A673 (cell line): Measurements from ENCODE around the gene GLYATL3. TPM values are rescaled to one million over a fixed set of nuclear protein-coding genes. Genes with fewer than 3 reads are reported as not detected.

Experiments used
- BruUV-seq: library from RNA; stranded (reverse); fragments of 400-500 nt; replicated peaks from 2 replicates; lab custom pipeline; 2021; lab: Mats Ljungman, UMichigan
- CTCF ChIA-PET: fragments of 300-600 bp; sonication (Branson Sonifier 250); formaldehyde crosslinking; loops from one replicate; lab custom pipeline; 2022; ENCODE audit warnings: antibody characterized with exemption; lab: Charles Lee
- POLR2A ChIA-PET: fragments of 300-600 bp; sonication (Branson Sonifier 250); formaldehyde crosslinking; loops from one replicate; lab custom pipeline; 2022; ENCODE audit warnings: antibody characterized with exemption; ENCODE audit not compliant: low non-redundant PET; lab: Charles Lee
- DNase-seq: peaks from one replicate; pipeline ENCODE4 v3.0.0-alpha.2; 2015; ENCODE audit warnings: low spot score
- H3K27ac ChIP-seq: fragments of 200-600 bp; sonication (generic); 2 replicates; pipeline ENCODE4 v1.5.1; 2016; ENCODE audit warnings: mixed run types, low read depth, mild to moderate bottlenecking, mixed read lengths, antibody characterized with exemption, low read length; ENCODE audit not compliant: poor library complexity, severe bottlenecking
- H3K27me3 ChIP-seq: fragments of 200-600 bp; sonication (generic); replicated peaks from 2 replicates; pipeline ENCODE4 v1.6.1; 2017; ENCODE audit warnings: mixed run types, low read depth, mild to moderate bottlenecking, mixed read lengths, antibody characterized with exemption, low read length; ENCODE audit not compliant: insufficient read depth, poor library complexity
- H3K36me3 ChIP-seq: fragments of 200-600 bp; sonication (generic); 2 replicates; pipeline ENCODE4 v1.6.1; 2016; ENCODE audit warnings: mixed run types, mild to moderate bottlenecking, mixed read lengths, antibody characterized with exemption, low read length; ENCODE audit not compliant: insufficient read depth, poor library complexity, severe bottlenecking
- H3K4me1 ChIP-seq: fragments of 200-600 bp; sonication (generic); 2 replicates; pipeline ENCODE4 v1.6.1; 2017; ENCODE audit warnings: mixed run types, mild to moderate bottlenecking, mixed read lengths, antibody characterized with exemption, low read length; ENCODE audit not compliant: insufficient read depth, poor library complexity, severe bottlenecking
- H3K4me3 ChIP-seq: fragments of 200-600 bp; sonication (generic); 2 replicates; pipeline ENCODE4 v1.5.1; 2016; ENCODE audit warnings: low read depth, mixed run types, mild to moderate bottlenecking, mixed read lengths, low read length; ENCODE audit not compliant: poor library complexity, severe bottlenecking
- H3K9me3 ChIP-seq: fragments of 200-600 bp; sonication (generic); 2 replicates; pipeline ENCODE4 v1.6.1; 2016; ENCODE audit warnings: mixed run types, low read depth, mild to moderate bottlenecking, mixed read lengths, antibody characterized with exemption, low read length; ENCODE audit not compliant: poor library complexity, severe bottlenecking
- EZH2 ChIP-seq: fragments of 200-600 bp; sonication (generic); IDR thresholded peaks from 2 replicates; pipeline ENCODE4 v1.6.1; 2017; ENCODE audit warnings: borderline replicate concordance, low read depth, mild to moderate bottlenecking, mixed read lengths, antibody characterized with exemption, low read length; ENCODE audit not compliant: poor library complexity, severe bottlenecking
- intact Hi-C: fragments of 100-400 bp; cut with micrococcal nuclease; formaldehyde crosslinking; loops from one replicate; pipeline ENCODE4 v1.10.0; 2022; ENCODE audit not compliant: unreplicated experiment
- total RNA-seq: library from RNA; stranded (reverse); gene quantifications from 2 replicates; pipeline ENCODE4 v1.2.3, GENCODE V29; 2021
- TF ChIP-seq, protein P1 (sequence below): fragments of 300-800, 200-600 bp; sonication (generic); conservative IDR thresholded peaks from 2 replicates; pipeline ENCODE4 v1.5.1; 2017; ENCODE audit warnings: low read depth, mild to moderate bottlenecking, antibody characterized with exemption, low read length, moderate library complexity, mixed read lengths

Gene GLYATL3
- total RNA-seq, 1 experiment from 2014 or later, result not detected

DNA sequence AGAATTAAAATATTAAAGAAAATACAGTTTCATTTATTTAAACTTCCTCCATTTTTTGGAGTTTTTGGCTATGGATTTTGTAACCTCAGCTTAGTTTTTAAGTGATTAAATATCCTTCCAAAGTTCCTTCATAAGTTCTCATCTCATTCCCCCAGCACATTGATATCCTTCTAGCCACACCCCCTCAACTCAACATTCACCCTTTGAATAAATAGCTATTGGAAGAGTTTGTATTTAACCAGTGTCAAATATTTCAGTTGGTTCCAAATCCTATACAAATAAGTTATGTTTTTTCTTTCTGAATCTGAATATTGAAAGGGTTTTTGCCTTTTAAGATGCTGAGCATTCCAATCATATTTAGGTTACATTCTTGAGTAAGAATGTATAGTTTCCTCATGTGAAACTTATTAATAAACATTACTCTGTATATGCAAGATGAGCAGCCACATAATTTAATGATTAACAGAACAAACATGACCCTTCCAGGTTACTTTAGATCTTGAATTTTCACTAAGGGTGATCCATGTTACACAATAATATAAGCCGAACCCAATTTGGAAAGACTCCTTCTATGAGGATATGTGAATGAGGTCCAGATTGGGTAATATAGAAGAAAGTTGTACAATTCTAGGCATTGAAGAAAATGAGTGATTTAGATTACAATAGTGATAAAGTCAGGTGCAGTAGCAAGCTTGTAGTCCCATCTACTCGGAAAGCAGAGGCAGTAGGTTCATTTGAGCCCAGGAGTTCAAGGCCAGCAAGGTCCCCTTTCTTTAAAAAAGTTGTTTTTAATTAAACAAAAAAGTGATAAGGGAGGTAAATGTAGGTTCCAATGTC, 13.6 kb downstream of the GLYATL3 start:
- H3K4me3 ChIP-seq, result no peak overlapping the region
- peaks cover 3% of the 10 kb centered on the region for H3K27me3 ChIP-seq
- ChIA-PET POLR2A (no interaction called here), CTCF (no interaction called here)
- no peaks in the 10 kb centered on the region for H3K9me3 ChIP-seq
- H3K27ac ChIP-seq, result no peak overlapping the region
- intact Hi-C loops, result no loop called here
- no TSS peak for BruUV-seq
- TF ChIP-seq EZH2, result no peak
- TF ChIP-seq, protein P1, sequence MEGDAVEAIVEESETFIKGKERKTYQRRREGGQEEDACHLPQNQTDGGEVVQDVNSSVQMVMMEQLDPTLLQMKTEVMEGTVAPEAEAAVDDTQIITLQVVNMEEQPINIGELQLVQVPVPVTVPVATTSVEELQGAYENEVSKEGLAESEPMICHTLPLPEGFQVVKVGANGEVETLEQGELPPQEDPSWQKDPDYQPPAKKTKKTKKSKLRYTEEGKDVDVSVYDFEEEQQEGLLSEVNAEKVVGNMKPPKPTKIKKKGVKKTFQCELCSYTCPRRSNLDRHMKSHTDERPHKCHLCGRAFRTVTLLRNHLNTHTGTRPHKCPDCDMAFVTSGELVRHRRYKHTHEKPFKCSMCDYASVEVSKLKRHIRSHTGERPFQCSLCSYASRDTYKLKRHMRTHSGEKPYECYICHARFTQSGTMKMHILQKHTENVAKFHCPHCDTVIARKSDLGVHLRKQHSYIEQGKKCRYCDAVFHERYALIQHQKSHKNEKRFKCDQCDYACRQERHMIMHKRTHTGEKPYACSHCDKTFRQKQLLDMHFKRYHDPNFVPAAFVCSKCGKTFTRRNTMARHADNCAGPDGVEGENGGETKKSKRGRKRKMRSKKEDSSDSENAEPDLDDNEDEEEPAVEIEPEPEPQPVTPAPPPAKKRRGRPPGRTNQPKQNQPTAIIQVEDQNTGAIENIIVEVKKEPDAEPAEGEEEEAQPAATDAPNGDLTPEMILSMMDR, result no peak
- no peaks in the 10 kb centered on the region for H3K4me1 ChIP-seq
- DNase-seq, result no peak
- H3K36me3 ChIP-seq, result no peaks in the 10 kb centered on the region

DNA sequence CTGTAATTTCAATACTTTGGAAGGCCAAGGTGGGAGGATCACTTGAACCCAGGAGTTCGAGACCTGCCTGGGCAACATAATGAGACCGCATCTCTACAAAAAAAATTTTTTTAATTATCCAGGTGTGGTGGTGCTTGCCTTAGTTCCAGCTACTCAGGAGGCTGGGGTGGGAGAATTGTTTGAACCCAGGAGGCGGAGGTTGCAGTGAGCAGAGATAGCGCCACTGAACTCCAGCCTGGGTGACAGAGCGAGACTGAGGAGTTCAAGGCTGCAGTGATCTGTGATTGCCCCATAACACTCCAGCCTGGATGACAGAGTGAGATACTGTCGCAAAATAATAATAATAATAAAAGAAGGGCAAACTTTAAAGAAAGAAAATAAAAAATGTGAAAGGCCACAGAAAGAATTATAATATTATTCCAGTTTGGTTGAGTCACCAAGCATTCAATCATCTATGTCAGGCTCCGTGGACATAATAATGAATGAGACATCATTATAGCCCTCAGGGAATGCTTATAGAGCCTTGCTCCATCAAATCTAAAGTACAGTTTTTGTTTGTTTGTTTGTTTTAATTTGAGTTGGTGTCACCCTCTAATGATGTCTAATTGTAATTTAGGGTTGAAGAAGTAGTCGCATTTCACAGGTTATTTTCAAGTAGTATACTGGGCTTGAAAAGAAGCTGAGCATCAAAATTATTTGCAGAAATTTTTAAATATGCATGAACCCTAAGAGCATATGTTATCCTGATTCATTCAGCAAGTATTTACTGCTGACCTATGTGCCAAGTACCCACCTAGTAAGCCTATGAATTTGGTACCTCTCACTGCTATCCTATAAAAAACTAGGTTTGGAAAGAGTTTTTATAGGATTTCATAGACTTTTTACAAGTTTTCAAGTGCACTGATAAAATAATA, 15.1 kb downstream of the GLYATL3 start:
- intact Hi-C loops, result no loop called here
- no peak overlapping the region for H3K27ac ChIP-seq
- H3K4me1 ChIP-seq, result no peaks in the 10 kb centered on the region
- peaks cover 3% of the 10 kb centered on the region for H3K27me3 ChIP-seq
- TF ChIP-seq EZH2, result no peak
- TF ChIP-seq, protein P1, result no peak
- H3K4me3 ChIP-seq, result no peak overlapping the region
- POLR2A ChIA-PET, result no interaction called here
- H3K36me3 ChIP-seq, result no peaks in the 10 kb centered on the region
- CTCF ChIA-PET, result no interaction called here
- H3K9me3 ChIP-seq, result no peaks in the 10 kb centered on the region
- DNase-seq, result no peak
- BruUV-seq, result no TSS peak

- H3K27ac ChIP-seq, result no peak overlapping the region
- H3K4me3 ChIP-seq, result no peak overlapping the region
- H3K27me3 ChIP-seq, result peaks cover 3% of the 10 kb centered on the region
- H3K9me3 ChIP-seq, result no peaks in the 10 kb centered on the region
- CTCF ChIA-PET, result no interaction called here
- no TSS peak for BruUV-seq
- no peaks in the 10 kb centered on the region for H3K36me3 ChIP-seq
- TF ChIP-seq EZH2, result no peak
- TF ChIP-seq, protein P1, result no peak
- intact Hi-C loops, result no loop called here
- no peak for DNase-seq
- H3K4me1 ChIP-seq, result no peaks in the 10 kb centered on the region
- POLR2A ChIA-PET, result no interaction called here
These were observed 15.9 kb downstream of the GLYATL3 start for GRCh38 chr6:49515485-49516146.
